GM12891 (cell line): ENCODE results near the gene HTR1B.

Source experiments
- PAX5 ChIP-seq: IDR thresholded peaks from 2 replicates; pipeline ENCODE4 v1.6.1; 2011; ENCODE audit warnings: low read length, moderate library complexity, mild to moderate bottlenecking; ENCODE audit not compliant: insufficient read depth, severe bottlenecking
- POLR2A ChIP-seq: IDR thresholded peaks from 2 replicates; pipeline ENCODE4 v1.6.1; 2011; ENCODE audit warnings: low read depth, low read length, control low read depth
- POLR2AphosphoS5 ChIP-seq: IDR thresholded peaks from 2 replicates; pipeline ENCODE4 v1.6.1; 2011; ENCODE audit warnings: low read depth, low read length, control low read depth
- POU2F2 ChIP-seq: IDR thresholded peaks from 2 replicates; pipeline ENCODE4 v1.6.1; 2011; ENCODE audit warnings: low read depth, mild to moderate bottlenecking, control low read depth, low read length, moderate library complexity
- SPI1 ChIP-seq: IDR thresholded peaks from 2 replicates; pipeline ENCODE4 v1.6.1; 2011; ENCODE audit warnings: low read depth, low read length, control low read depth
- TAF1 ChIP-seq: IDR thresholded peaks from 2 replicates; pipeline ENCODE4 v1.6.1; 2011; ENCODE audit warnings: low read depth, low read length, control low read depth

DNA sequence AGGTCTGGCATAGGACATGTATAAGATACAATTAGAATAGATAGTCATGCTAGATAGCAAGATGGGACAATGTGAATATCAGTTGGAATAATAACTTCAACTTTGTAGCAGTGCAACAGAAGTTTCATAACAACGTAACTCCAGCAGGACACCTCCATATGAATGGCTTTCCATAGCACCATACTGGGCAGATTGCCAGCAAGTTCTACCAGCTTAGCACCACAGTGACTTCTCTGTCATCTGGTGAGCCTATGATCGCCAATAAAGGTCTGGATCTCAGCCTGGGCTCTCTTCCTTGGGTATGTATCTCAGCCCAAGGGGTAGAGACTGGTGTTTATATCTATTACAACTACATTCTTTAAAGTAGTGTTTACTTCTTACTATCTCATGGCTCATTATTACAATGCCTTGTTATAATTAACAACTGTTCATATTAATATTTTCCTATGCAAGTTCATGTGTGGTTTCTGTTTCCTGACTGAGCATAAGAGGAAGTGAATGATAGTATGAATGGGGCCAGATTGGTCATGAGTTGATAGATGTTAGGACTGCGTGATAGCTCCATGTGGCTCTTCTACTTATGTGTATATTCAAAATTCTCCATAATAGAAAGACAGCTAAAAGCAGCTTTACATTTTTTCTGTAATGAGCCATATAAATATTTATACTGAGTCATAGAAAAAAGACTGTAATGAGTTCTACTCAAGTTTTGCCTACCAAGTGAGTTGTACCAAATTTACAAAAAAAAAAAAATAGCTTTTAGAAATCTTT, 22.9 kb downstream of the HTR1B start:
- TF ChIP-seq POLR2A: no peak
- no peak for TF ChIP-seq POLR2AphosphoS5
- TF ChIP-seq SPI1: no peak
- TF ChIP-seq PAX5: no peak
- no peak for TF ChIP-seq TAF1
- no peak for TF ChIP-seq POU2F2
